ENCODE results near the gene TCEAL9. TPM values are rescaled to one million over a fixed set of nuclear protein-coding genes. Genes with fewer than 3 reads are reported as not detected.

TCEAL9 gene
- total RNA-seq, 1 donor from 2014 or later: 0.35 TPM

- H3K27me3 Mint-ChIP-seq: no peaks in the 10 kb centered on the region
- POLR2A ChIA-PET: no interaction called here
- no peak overlapping the region for H3K27ac Mint-ChIP-seq
- TF ChIP-seq CTCF (IDR thresholded peaks at IDR 0.05): no peak
- H3K4me3 Mint-ChIP-seq: peak overlapping the region; percentile 84
- H3K36me3 Mint-ChIP-seq (ENCODE audit: low read depth): no peaks in the 10 kb centered on the region
- peak; percentile 15 for DNase-seq
- intact Hi-C loops (cut with micrococcal nuclease): loop anchor here (2.0 kb wide), 1 partner anchor 60 kb away; no protein-coding TSS in a partner anchor
- no peaks in the 10 kb centered on the region for H3K9me3 Mint-ChIP-seq
- CTCF ChIA-PET: no interaction called here
- H3K4me1 Mint-ChIP-seq: peaks cover 9% of the 10 kb centered on the region
- peak; percentile 67 for ATAC-seq (ENCODE audit: low read depth)
Observed at GRCh38 chrX:103404231-103405008, 48.1 kb downstream of the TCEAL9 start.

- H3K27me3 Mint-ChIP-seq: no peaks in the 10 kb centered on the region
- ATAC-seq (ENCODE audit: low read depth): no peak
- H3K27ac Mint-ChIP-seq: no peak overlapping the region
- peak overlapping the region; percentile 84 for H3K4me3 Mint-ChIP-seq
- ChIA-PET POLR2A (no interaction called here), CTCF (no interaction called here)
- H3K4me1 Mint-ChIP-seq: peaks cover 9% of the 10 kb centered on the region
- no peaks in the 10 kb centered on the region for H3K9me3 Mint-ChIP-seq
- no peaks in the 10 kb centered on the region for H3K36me3 Mint-ChIP-seq (ENCODE audit: low read depth)
- intact Hi-C loops (cut with micrococcal nuclease): loop anchor here (2.0 kb wide), 1 partner anchor 60 kb away; no protein-coding TSS in a partner anchor
- no peak for DNase-seq
- no peak for TF ChIP-seq CTCF (IDR thresholded peaks at IDR 0.05)
Observed at GRCh38 chrX:103405009-103405333, 48.7 kb downstream of the TCEAL9 start.

- Mint-ChIP-seq H3K9me3 (no peaks in the 10 kb centered on the region), H3K27ac (no peak overlapping the region), H3K36me3 (ENCODE audit: low read depth) (no peaks in the 10 kb centered on the region), H3K27me3 (no peaks in the 10 kb centered on the region), H3K4me3 (no peak overlapping the region), H3K4me1 (peaks cover 9% of the 10 kb centered on the region)
- DNase-seq: no peak
- intact Hi-C loops (cut with micrococcal nuclease): no loop called here
- CTCF ChIA-PET: no interaction called here
- POLR2A ChIA-PET: no interaction called here
- no peak for ATAC-seq (ENCODE audit: low read depth)
- no peak for TF ChIP-seq CTCF (IDR thresholded peaks at IDR 0.05)
Observed at GRCh38 chrX:103406256-103406655, 50.0 kb downstream of the TCEAL9 start.

GRCh38 chrX:103407776-103408175 is 51.5 kb downstream of the TCEAL9 start:
- CTCF ChIA-PET: no interaction called here
- no peaks in the 10 kb centered on the region for H3K36me3 Mint-ChIP-seq (ENCODE audit: low read depth)
- H3K27me3 Mint-ChIP-seq: no peaks in the 10 kb centered on the region

More at GRCh38 chrX:103407776-103408175, 51.5 kb downstream of the TCEAL9 start:
- Mint-ChIP-seq H3K27ac (no peak overlapping the region), H3K4me3 (no peak overlapping the region), H3K4me1 (peaks cover 9% of the 10 kb centered on the region), H3K9me3 (no peaks in the 10 kb centered on the region)
- no peak for TF ChIP-seq CTCF (IDR thresholded peaks at IDR 0.05)
- POLR2A ChIA-PET: no interaction called here
- ATAC-seq (ENCODE audit: low read depth) (no peak), DNase-seq (no peak)
- intact Hi-C loops (cut with micrococcal nuclease): no loop called here

Other genes with a start within 250 kb of the TCEAL9 start
- gene BEX4, start 141.4 kb upstream of the TCEAL9 start, total RNA-seq: 12.1 and 12.9 TPM in 2 replicates
- 14.6 and 16.3 TPM in 2 replicates for gene TCEAL8, start 101.4 kb upstream of the TCEAL9 start, total RNA-seq
- not detected in 2 replicates for gene TCEAL5, start 79.8 kb upstream of the TCEAL9 start, total RNA-seq
- 12.3 and 13.1 TPM in 2 replicates for gene BEX2, start 45.5 kb upstream of the TCEAL9 start, total RNA-seq
- gene TCEAL7, start 26.3 kb upstream of the TCEAL9 start, total RNA-seq: not detected in 2 replicates
- gene BEX3, start 20.0 kb downstream of the TCEAL9 start, total RNA-seq: 0.42 and 0.93 TPM in 2 replicates
- 0.11 and 0.12 TPM in 2 replicates for gene RAB40A, start 163.0 kb downstream of the TCEAL9 start, total RNA-seq
- 18.0 and 20.0 TPM in 2 replicates for gene TCEAL4, start 229.0 kb downstream of the TCEAL9 start, total RNA-seq